ENCODE results near the gene ORM2.

ORM2 gene

GRCh38 chr9:114344188-114344566 is 14.5 kb downstream of the ORM2 start:
- no peak overlapping the region for H3K4me3 ChIP-seq (ENCODE audit: control insufficient read depth, low read depth, low read length)
- no peak for TF ChIP-seq CTCF (conservative IDR thresholded peaks at IDR 0.05; ENCODE audit: control insufficient read depth, insufficient read depth, low read depth, low read length)
- DNase-seq (ENCODE audit: low read depth) = no peak

GRCh38 chr9:114344692-114345091 is 15.0 kb downstream of the ORM2 start:
- DNase-seq (ENCODE audit: low read depth) = no peak
- no peak for TF ChIP-seq CTCF (conservative IDR thresholded peaks at IDR 0.05; ENCODE audit: control insufficient read depth, insufficient read depth, low read depth, low read length)

GRCh38 chr9:114345493-114346065 is 15.9 kb downstream of the ORM2 start:
- DNase-seq (ENCODE audit: low read depth) = no peak
- TF ChIP-seq CTCF (conservative IDR thresholded peaks at IDR 0.05; ENCODE audit: control insufficient read depth, insufficient read depth, low read depth, low read length) = no peak

More at GRCh38 chr9:114344692-114345091, 15.0 kb downstream of the ORM2 start:
- H3K4me3 ChIP-seq (ENCODE audit: control insufficient read depth, low read depth, low read length) = no peak overlapping the region

GRCh38 chr9:114346146-114346545 is 16.5 kb downstream of the ORM2 start:
- TF ChIP-seq CTCF (conservative IDR thresholded peaks at IDR 0.05; ENCODE audit: control insufficient read depth, insufficient read depth, low read depth, low read length) = no peak
- no peak for DNase-seq (ENCODE audit: low read depth)
- H3K4me3 ChIP-seq (ENCODE audit: control insufficient read depth, low read depth, low read length) = no peak overlapping the region

More at GRCh38 chr9:114345493-114346065, 15.9 kb downstream of the ORM2 start:
- no peak overlapping the region for H3K4me3 ChIP-seq (ENCODE audit: control insufficient read depth, low read depth, low read length)

- TF ChIP-seq CTCF (conservative IDR thresholded peaks at IDR 0.05; ENCODE audit: control insufficient read depth, insufficient read depth, low read depth, low read length) = no peak
- no peak overlapping the region for H3K4me3 ChIP-seq (ENCODE audit: control insufficient read depth, low read depth, low read length)
- no peak for DNase-seq (ENCODE audit: low read depth)
These were observed 18.0 kb downstream of the ORM2 start for GRCh38 chr9:114347675-114348074.

- DNase-seq (ENCODE audit: low read depth) = no peak
- no peak for TF ChIP-seq CTCF (conservative IDR thresholded peaks at IDR 0.05; ENCODE audit: control insufficient read depth, insufficient read depth, low read depth, low read length)
- H3K4me3 ChIP-seq (ENCODE audit: control insufficient read depth, low read depth, low read length) = no peak overlapping the region
These were observed 18.7 kb downstream of the ORM2 start for GRCh38 chr9:114348261-114348905.
